Measurements from ENCODE around the gene DNAAF2. TPM values are rescaled to one million over a fixed set of nuclear protein-coding genes. Genes with fewer than 3 reads are reported as not detected.

Gene DNAAF2
- total and polyA plus RNA-seq, 12 donors = 2.9 to 6.9 (median 4.6) TPM

GRCh38 chr14:49615776-49616175 lies 19.3 kb downstream of the DNAAF2 start:
- Histone ChIP-seq H3K27me3 (no peaks in the 10 kb centered on the region), H3K36me3 (peaks cover 0 to 36% (median 11%) of the 10 kb centered on the region in 9 donors), H3K4me3 (no peak overlapping the region), H3K27ac (no peak overlapping the region), H3K4me1 (peaks cover 0 to 27% (median 13%) of the 10 kb centered on the region in 9 donors), H3K9me3 (no peaks in the 10 kb centered on the region)
- 86 to 88% methylated on average over 6 of the region's 6 CpGs for WGBS, 2 donors
- ATAC-seq (no peak), DNase-seq (no peak)
- intact Hi-C loops (cut with DNase I) = no loop called here
- TF ChIP-seq CTCF (IDR thresholded peaks at IDR 0.05) = no peak

- no peak overlapping the region for H3K27ac ChIP-seq
- no peaks in the 10 kb centered on the region for H3K27me3 ChIP-seq
- no peak overlapping the region for H3K4me3 ChIP-seq
- intact Hi-C loops (cut with DNase I) = no loop called here
- H3K4me1 ChIP-seq = peaks cover 0 to 21% (median 6%) of the 10 kb centered on the region in 9 donors
- WGBS, 2 donors = 96 to 97% methylated on average over 2 of the region's 2 CpGs
- DNase-seq = no peak
- peaks cover 0 to 39% (median 11%) of the 10 kb centered on the region in 9 donors for H3K36me3 ChIP-seq
- TF ChIP-seq CTCF (IDR thresholded peaks at IDR 0.05) = no peak
- H3K9me3 ChIP-seq = no peaks in the 10 kb centered on the region
- ATAC-seq = no peak
Observed at GRCh38 chr14:49614196-49614595, 20.8 kb downstream of the DNAAF2 start.

- intact Hi-C loops (cut with DNase I) = no loop called here
- Histone ChIP-seq H3K4me1 (peaks cover 0 to 6% (median 0%) of the 10 kb centered on the region in 9 donors), H3K27ac (no peak overlapping the region), H3K36me3 (peaks cover 0 to 29% (median 4%) of the 10 kb centered on the region in 9 donors), H3K9me3 (no peaks in the 10 kb centered on the region), H3K4me3 (no peak overlapping the region), H3K27me3 (no peaks in the 10 kb centered on the region)
- WGBS, 2 donors = 89 to 92% methylated on average over 8 of the region's 8 CpGs
- TF ChIP-seq CTCF (IDR thresholded peaks at IDR 0.05) = no peak
- no peak for ATAC-seq
- DNase-seq = no peak
Observed at GRCh38 chr14:49612671-49613070, 22.4 kb downstream of the DNAAF2 start.

GRCh38 chr14:49612251-49612650 lies 22.8 kb downstream of the DNAAF2 start:
- intact Hi-C loops (cut with DNase I) = no loop called here
- no peak for TF ChIP-seq CTCF (IDR thresholded peaks at IDR 0.05)
- no peaks in the 10 kb centered on the region for H3K9me3 ChIP-seq
- H3K4me3 ChIP-seq = no peak overlapping the region
- no peak overlapping the region for H3K27ac ChIP-seq
- ATAC-seq (no peak), DNase-seq (no peak)
- peaks cover 0 to 29% (median 4%) of the 10 kb centered on the region in 9 donors for H3K36me3 ChIP-seq
- peaks cover 0 to 2% (median 0%) of the 10 kb centered on the region in 9 donors for H3K4me1 ChIP-seq
- no peaks in the 10 kb centered on the region for H3K27me3 ChIP-seq
- 95 to 98% methylated on average over 4 of the region's 4 CpGs for WGBS, 2 donors
